Endodermal cell (in vitro differentiated cells): Measurements from ENCODE around the gene EP400. TPM values are rescaled to one million over a fixed set of nuclear protein-coding genes. Genes with fewer than 3 reads are reported as not detected.

Experiments
- DNase-seq: peaks from one replicate; pipeline ENCODE4 v3.0.0-alpha.2; 2017
- H3K27ac ChIP-seq: 2 replicates; pipeline ENCODE4 v1.5.1; 2013; ENCODE audit warnings: mild to moderate bottlenecking, low read depth, low read length, moderate library complexity
- H3K27me3 ChIP-seq: 2 replicates; pipeline ENCODE4 v1.6.1; 2013; ENCODE audit warnings: mild to moderate bottlenecking, low read length, moderate library complexity; ENCODE audit not compliant: insufficient read depth, control insufficient read depth, poor library complexity, severe bottlenecking
- H3K36me3 ChIP-seq: 2 replicates; pipeline ENCODE4 v1.7.0; 2013; ENCODE audit warnings: mild to moderate bottlenecking, low read length, moderate library complexity; ENCODE audit not compliant: control insufficient read depth, insufficient read depth
- H3K4me1 ChIP-seq: one replicate; pipeline ENCODE4 v1.7.0; 2013; ENCODE audit warnings: low read length; ENCODE audit not compliant: control insufficient read depth, insufficient read depth
- H3K4me3 ChIP-seq: 2 replicates; pipeline ENCODE4 v1.5.1; 2013; ENCODE audit warnings: mild to moderate bottlenecking, low read length, moderate library complexity
- H3K9ac ChIP-seq: 2 replicates; pipeline ENCODE4 v1.6.1; 2013; ENCODE audit warnings: mild to moderate bottlenecking, low read length, moderate library complexity; ENCODE audit not compliant: poor library complexity, severe bottlenecking; ENCODE audit errors: extremely low read depth
- H3K9me3 ChIP-seq: 2 replicates; pipeline ENCODE4 v1.6.1; 2013; ENCODE audit warnings: mild to moderate bottlenecking, low read length, moderate library complexity; ENCODE audit not compliant: control insufficient read depth
- H3K27ac Mint-ChIP-seq: 2 replicates; pipeline ENCODE4 v1.8.0; 2020; ENCODE audit warnings: mixed read lengths
- H3K27me3 Mint-ChIP-seq: 2 replicates; pipeline ENCODE4 v1.8.0; 2021; ENCODE audit warnings: mild to moderate bottlenecking, mixed read lengths; ENCODE audit not compliant: insufficient read depth
- H3K36me3 Mint-ChIP-seq: 2 replicates; pipeline ENCODE4 v1.8.0; 2020; ENCODE audit warnings: low read depth, mixed read lengths
- H3K4me1 Mint-ChIP-seq: 2 replicates; pipeline ENCODE4 v1.8.0; 2020; ENCODE audit warnings: mixed read lengths
- H3K4me3 Mint-ChIP-seq: 2 replicates; pipeline ENCODE4 v1.8.0; 2020; ENCODE audit warnings: mild to moderate bottlenecking, moderate library complexity, mixed read lengths
- H3K9me3 Mint-ChIP-seq: 2 replicates; pipeline ENCODE4 v1.8.0; 2020; ENCODE audit warnings: mild to moderate bottlenecking, mixed read lengths
- CTCF ChIP-seq: fragments of 200-600 bp; sonication (generic); conservative IDR thresholded peaks from 2 replicates; pipeline ENCODE4 v1.5.0; 2021; ENCODE audit warnings: antibody characterized with exemption, mild to moderate bottlenecking
- WGBS, 2 experiments: methylation state at CpG; one replicate each; pipeline versions ENCODE4 v1.1.5 to v1.1.7; 2013; ENCODE audit warnings: missing lambda C conversion rate in 2 of 2, mixed read lengths in 1 of 2; ENCODE audit not compliant: insufficient coverage in 1 of 2, insufficient read length in 1 of 2; 5-methylcytosine and 5-hydroxymethylcytosine counted together
- total RNA-seq, 2 donors: library from RNA; stranded (reverse); fragmentation: NEBNext Ultra II Directional in 1 of 2; extraction: Animal tissue kit (Norgen Biotek cat#: 25700) in 1 of 2; gene quantifications; 2 replicates in 1 of 2; 3 replicates in 1 of 2; pipeline ENCODE4 v1.2.1, GENCODE V29; 2021

The EP400 gene
- total RNA-seq, 2 donors from 2014 or later = 64.7 to 78.3 TPM

GRCh38 chr12:131917711-131918306 lies 31.9 kb upstream of the EP400 start:
- H3K4me3 ChIP-seq = no peak overlapping the region
- peaks cover 10% of the 10 kb centered on the region for H3K36me3 ChIP-seq
- no peaks in the 10 kb centered on the region for H3K9me3 ChIP-seq
- Mint-ChIP-seq H3K4me1 (no peaks in the 10 kb centered on the region), H3K4me3 (no peak overlapping the region), H3K27me3 (no peaks in the 10 kb centered on the region), H3K9me3 (no peaks in the 10 kb centered on the region), H3K27ac (no peak overlapping the region), H3K36me3 (peaks cover 31% of the 10 kb centered on the region)
- no peaks in the 10 kb centered on the region for H3K4me1 ChIP-seq
- H3K27me3 ChIP-seq = no peaks in the 10 kb centered on the region
- peak; percentile 51 for DNase-seq
- no peak overlapping the region for H3K27ac ChIP-seq
- no peak for TF ChIP-seq CTCF
- H3K9ac ChIP-seq = no peak overlapping the region
- 96 to 97% methylated on average over 6 to 18 of the region's 18 CpGs for WGBS, 2 experiments

DNA sequence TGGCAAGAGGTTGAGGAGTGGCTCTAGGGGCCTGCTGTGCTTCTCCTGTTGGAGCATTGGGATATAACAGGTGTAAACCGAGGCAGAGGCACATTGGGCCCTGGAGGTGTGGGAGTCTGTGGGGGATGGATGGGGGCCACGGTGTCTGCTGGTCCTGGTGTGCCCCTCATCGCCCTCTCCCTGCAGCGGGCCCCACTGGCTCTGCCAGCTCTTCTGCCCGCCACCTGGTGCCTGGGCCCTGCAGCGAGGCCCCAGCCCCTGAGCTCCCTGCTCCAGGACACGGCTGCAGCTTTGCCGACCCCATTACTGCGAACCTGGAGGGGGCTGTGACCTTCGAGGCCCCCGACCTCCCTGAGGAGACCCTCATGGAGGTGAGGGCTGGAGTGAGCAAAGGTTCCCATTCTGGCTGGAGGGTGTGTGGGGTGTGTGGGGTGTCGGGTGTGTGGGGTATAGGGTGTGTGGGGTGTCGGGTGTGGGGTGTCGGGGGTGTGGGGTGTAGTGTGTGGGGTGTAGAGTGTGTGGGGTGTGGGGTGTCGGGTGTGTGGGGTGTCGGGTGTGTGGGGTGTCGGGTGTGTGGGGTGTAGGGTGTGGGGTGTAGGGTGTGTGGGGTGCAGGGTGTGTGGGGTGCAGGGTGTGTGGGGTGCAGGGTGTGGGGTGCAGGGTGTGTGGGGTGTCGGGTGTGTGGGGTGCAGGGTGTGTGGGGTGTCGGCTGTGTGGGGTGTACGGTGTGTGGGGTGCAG lies 31.3 kb upstream of the EP400 start:
- Mint-ChIP-seq H3K36me3 (peaks cover 29% of the 10 kb centered on the region), H3K4me3 (no peak overlapping the region), H3K27ac (no peak overlapping the region), H3K9me3 (no peaks in the 10 kb centered on the region), H3K4me1 (no peaks in the 10 kb centered on the region), H3K27me3 (no peaks in the 10 kb centered on the region)
- Histone ChIP-seq H3K27me3 (no peaks in the 10 kb centered on the region), H3K4me1 (no peaks in the 10 kb centered on the region), H3K36me3 (peaks cover 10% of the 10 kb centered on the region), H3K4me3 (no peak overlapping the region), H3K27ac (no peak overlapping the region), H3K9me3 (no peaks in the 10 kb centered on the region), H3K9ac (no peak overlapping the region)
- 90 to 92% methylated on average over 2 to 14 of the region's 20 CpGs for WGBS, 2 experiments
- no peak for DNase-seq
- TF ChIP-seq CTCF = no peak

- H3K4me3 ChIP-seq = no peak overlapping the region
- H3K36me3 Mint-ChIP-seq = peaks cover 29% of the 10 kb centered on the region
- H3K9me3 ChIP-seq = no peaks in the 10 kb centered on the region
- 91 to 95% methylated on average over 10 to 19 of the region's 19 CpGs for WGBS, 2 experiments
- no peak overlapping the region for H3K27ac Mint-ChIP-seq
- no peak overlapping the region for H3K9ac ChIP-seq
- H3K27me3 Mint-ChIP-seq = no peaks in the 10 kb centered on the region
- TF ChIP-seq CTCF = no peak
- H3K27me3 ChIP-seq = no peaks in the 10 kb centered on the region
- peaks cover 10% of the 10 kb centered on the region for H3K36me3 ChIP-seq
- H3K4me1 ChIP-seq = no peaks in the 10 kb centered on the region
- H3K4me1 Mint-ChIP-seq = no peaks in the 10 kb centered on the region
- no peak for DNase-seq
- no peak overlapping the region for H3K27ac ChIP-seq
- no peaks in the 10 kb centered on the region for H3K9me3 Mint-ChIP-seq
- H3K4me3 Mint-ChIP-seq = no peak overlapping the region
These were observed 30.7 kb upstream of the EP400 start for GRCh38 chr12:131919051-131919347.
